ENCODE data around the gene DMRTB1. TPM values are rescaled to one million over a fixed set of nuclear protein-coding genes. Genes with fewer than 3 reads are reported as not detected.

Gene DMRTB1
- total and polyA plus RNA-seq, 2 donors (not counting 1 experiment from before 2014, with no cell fraction given): not detected

DNA sequence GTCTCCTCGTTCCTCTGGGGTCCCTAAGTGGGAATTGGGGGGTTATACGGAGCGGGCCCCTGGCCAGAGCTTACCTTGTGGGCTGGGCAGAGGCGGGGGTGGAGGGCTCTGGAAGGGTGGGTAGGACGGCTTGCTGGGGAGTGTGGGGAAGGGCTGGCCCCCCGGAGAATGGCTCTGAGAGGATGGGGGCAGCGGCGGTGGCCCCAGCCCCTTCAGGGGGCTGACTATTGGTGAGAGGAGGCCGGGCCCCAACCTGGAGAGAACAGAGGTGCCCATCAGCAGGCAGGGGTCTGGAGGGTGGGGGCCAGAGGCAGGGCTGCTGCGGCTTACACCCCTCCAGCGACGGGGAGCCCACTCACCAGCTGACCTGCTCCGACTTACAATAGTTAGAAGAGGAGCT lies 50.6 kb downstream of the DMRTB1 start:
- no peak overlapping the region for H3K27ac Mint-ChIP-seq
- H3K9me3 Mint-ChIP-seq (ENCODE audit: insufficient read depth): no peaks in the 10 kb centered on the region
- Histone ChIP-seq H3K9me3 (ENCODE audit: control extremely low read depth in 1 of 3, control insufficient read depth in 2 of 3, insufficient read depth in 1 of 3, low read length in 2 of 3) (no peaks in the 10 kb centered on the region), H3K36me3 (replicated peaks in 1 of 2; ENCODE audit: control extremely low read depth in 1 of 2, control insufficient read depth in 1 of 2, extremely low read depth in 1 of 2, insufficient read depth in 2 of 2, low read length in 1 of 2) (no peaks in the 10 kb centered on the region), H3K27me3 (replicated peaks in 1 of 4; ENCODE audit: control extremely low read depth in 1 of 4, control insufficient read depth in 3 of 4, insufficient read depth in 4 of 4, low read length in 3 of 4) (no peaks in the 10 kb centered on the region), H2AFZ (ENCODE audit: insufficient read depth, low read depth, low read length, poor library complexity, severe bottlenecking) (no peak overlapping the region), H3K4me1 (ENCODE audit: control insufficient read depth in 2 of 2, insufficient read depth in 2 of 2, low read length in 2 of 2) (no peaks in the 10 kb centered on the region), H3K4me3 (ENCODE audit: control extremely low read depth in 1 of 5, extremely low read depth in 1 of 5, insufficient read depth in 1 of 5, low read depth in 2 of 5, low read length in 4 of 5) (no peak overlapping the region), H4K20me1 (ENCODE audit: control insufficient read depth, insufficient read depth, low read length, poor library complexity, severe bottlenecking) (no peaks in the 10 kb centered on the region), H3K27ac (ENCODE audit: low read length in 2 of 2) (no peak overlapping the region), H3K79me2 (ENCODE audit: control insufficient read depth, insufficient read depth, low read length) (no peaks in the 10 kb centered on the region), H3K4me2 (replicated peaks; ENCODE audit: low read depth, low read length, poor library complexity, severe bottlenecking) (no peak overlapping the region), H3K9ac (ENCODE audit: low read length) (no peak overlapping the region)
- CTCF ChIA-PET: no interaction called here
- no peaks in the 10 kb centered on the region for H3K4me1 Mint-ChIP-seq
- WGBS (ENCODE audit: insufficient coverage): 93% methylated on average over 9 of the region's 13 CpGs
- DNase-seq: no peak
- POLR2A ChIA-PET: no interaction called here
- intact Hi-C loops (cut with micrococcal nuclease): no loop called here
- H3K4me3 Mint-ChIP-seq: no peak overlapping the region
- no peak for ATAC-seq (ENCODE audit: low read depth)
- no peaks in the 10 kb centered on the region for H3K27me3 Mint-ChIP-seq
- TF ChIP-seq, protein P1, sequence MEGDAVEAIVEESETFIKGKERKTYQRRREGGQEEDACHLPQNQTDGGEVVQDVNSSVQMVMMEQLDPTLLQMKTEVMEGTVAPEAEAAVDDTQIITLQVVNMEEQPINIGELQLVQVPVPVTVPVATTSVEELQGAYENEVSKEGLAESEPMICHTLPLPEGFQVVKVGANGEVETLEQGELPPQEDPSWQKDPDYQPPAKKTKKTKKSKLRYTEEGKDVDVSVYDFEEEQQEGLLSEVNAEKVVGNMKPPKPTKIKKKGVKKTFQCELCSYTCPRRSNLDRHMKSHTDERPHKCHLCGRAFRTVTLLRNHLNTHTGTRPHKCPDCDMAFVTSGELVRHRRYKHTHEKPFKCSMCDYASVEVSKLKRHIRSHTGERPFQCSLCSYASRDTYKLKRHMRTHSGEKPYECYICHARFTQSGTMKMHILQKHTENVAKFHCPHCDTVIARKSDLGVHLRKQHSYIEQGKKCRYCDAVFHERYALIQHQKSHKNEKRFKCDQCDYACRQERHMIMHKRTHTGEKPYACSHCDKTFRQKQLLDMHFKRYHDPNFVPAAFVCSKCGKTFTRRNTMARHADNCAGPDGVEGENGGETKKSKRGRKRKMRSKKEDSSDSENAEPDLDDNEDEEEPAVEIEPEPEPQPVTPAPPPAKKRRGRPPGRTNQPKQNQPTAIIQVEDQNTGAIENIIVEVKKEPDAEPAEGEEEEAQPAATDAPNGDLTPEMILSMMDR (IDR thresholded peaks at IDR 0.05): no peak
- no peak for TF ChIP-seq EZH2 (IDR thresholded peaks at IDR 0.05; ENCODE audit: borderline replicate concordance, insufficient read depth, low read depth, low read length, poor library complexity, severe bottlenecking)

DNA sequence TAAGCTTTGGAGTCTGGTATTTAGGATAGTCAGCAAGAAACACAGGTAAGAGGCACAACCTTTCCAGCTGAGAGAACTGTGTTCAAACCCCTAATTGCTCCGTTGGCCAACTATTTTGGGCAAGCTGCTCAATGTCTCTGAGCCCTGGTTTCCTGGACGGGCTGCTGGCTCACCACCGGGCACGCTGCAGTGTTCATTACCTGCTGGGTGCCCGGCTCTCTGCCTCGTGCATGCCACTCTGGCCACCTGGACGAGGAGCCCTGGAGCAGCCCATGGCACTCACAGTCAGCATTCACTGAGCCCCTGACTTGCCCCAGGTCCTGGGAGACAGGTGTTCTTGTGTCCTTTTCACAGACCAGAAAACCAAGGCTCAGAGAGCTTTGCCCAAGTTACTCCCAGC lies 51.0 kb downstream of the DMRTB1 start:
- TF ChIP-seq EZH2 (IDR thresholded peaks at IDR 0.05; ENCODE audit: borderline replicate concordance, insufficient read depth, low read depth, low read length, poor library complexity, severe bottlenecking): no peak
- TF ChIP-seq, protein P1 (IDR thresholded peaks at IDR 0.05): no peak
- no peak overlapping the region for H3K27ac Mint-ChIP-seq
- Histone ChIP-seq H3K9ac (ENCODE audit: low read length) (no peak overlapping the region), H3K4me2 (replicated peaks; ENCODE audit: low read depth, low read length, poor library complexity, severe bottlenecking) (no peak overlapping the region), H3K9me3 (ENCODE audit: control extremely low read depth in 1 of 3, control insufficient read depth in 2 of 3, insufficient read depth in 1 of 3, low read length in 2 of 3) (no peaks in the 10 kb centered on the region), H3K4me3 (ENCODE audit: control extremely low read depth in 1 of 5, extremely low read depth in 1 of 5, insufficient read depth in 1 of 5, low read depth in 2 of 5, low read length in 4 of 5) (no peak overlapping the region), H3K4me1 (ENCODE audit: control insufficient read depth in 2 of 2, insufficient read depth in 2 of 2, low read length in 2 of 2) (no peaks in the 10 kb centered on the region), H2AFZ (ENCODE audit: insufficient read depth, low read depth, low read length, poor library complexity, severe bottlenecking) (no peak overlapping the region), H3K27ac (ENCODE audit: low read length in 2 of 2) (no peak overlapping the region), H3K79me2 (ENCODE audit: control insufficient read depth, insufficient read depth, low read length) (no peaks in the 10 kb centered on the region), H3K27me3 (replicated peaks in 1 of 4; ENCODE audit: control extremely low read depth in 1 of 4, control insufficient read depth in 3 of 4, insufficient read depth in 4 of 4, low read length in 3 of 4) (no peaks in the 10 kb centered on the region), H3K36me3 (replicated peaks in 1 of 2; ENCODE audit: control extremely low read depth in 1 of 2, control insufficient read depth in 1 of 2, extremely low read depth in 1 of 2, insufficient read depth in 2 of 2, low read length in 1 of 2) (no peaks in the 10 kb centered on the region), H4K20me1 (ENCODE audit: control insufficient read depth, insufficient read depth, low read length, poor library complexity, severe bottlenecking) (no peaks in the 10 kb centered on the region)
- intact Hi-C loops (cut with micrococcal nuclease): no loop called here
- CTCF ChIA-PET: no interaction called here
- no peak for ATAC-seq (ENCODE audit: low read depth)
- no peaks in the 10 kb centered on the region for H3K27me3 Mint-ChIP-seq
- H3K4me1 Mint-ChIP-seq: no peaks in the 10 kb centered on the region
- DNase-seq: no peak
- POLR2A ChIA-PET: no interaction called here
- no peak overlapping the region for H3K4me3 Mint-ChIP-seq
- no peaks in the 10 kb centered on the region for H3K9me3 Mint-ChIP-seq (ENCODE audit: insufficient read depth)
- WGBS (ENCODE audit: insufficient coverage): 90% methylated on average over 7 of the region's 7 CpGs
